HepG2 (cell line): ENCODE data around the gene APBA1. TPM values are rescaled to one million over a fixed set of nuclear protein-coding genes. Genes with fewer than 3 reads are reported as not detected.

Experiments used
- ATAC-seq: fragments of 200-7000 bp; cut with Tn5 transposase; 3 replicates; pipeline ENCODE4 v1.9.1; 2020; ENCODE audit warnings: mild to moderate bottlenecking, moderate library complexity
- BruUV-seq: library from RNA; stranded (reverse); fragments of 400-500 nt; replicated peaks from 2 replicates; lab custom pipeline; 2021; lab: Mats Ljungman, UMichigan
- CTCF ChIA-PET: fragments of 300-600 bp; formaldehyde crosslinking; extraction: SDS; loops from one replicate; lab custom pipeline; 2021; ENCODE audit warnings: low total read pairs, inconsistent platforms, low intra/inter-chr PET ratio; lab: Yijun Ruan, JAX
- POLR2A ChIA-PET: fragments of 350-600 bp; sonication (Branson Sonifier 250); formaldehyde crosslinking; loops from one replicate; lab custom pipeline; 2020; ENCODE audit warnings: antibody characterized with exemption, inconsistent platforms; lab: Yijun Ruan, JAX
- DNase-seq: peaks from one replicate; pipeline ENCODE4 v3.0.0-alpha.2; 2015; ENCODE audit warnings: low spot score
- FAIRE-seq: peaks from 3 replicates; lab custom pipeline; 2011; peaks lifted over from hg19 to GRCh38; lab: Jason Lieb, UNC
- H2AFZ ChIP-seq: one replicate; pipeline ENCODE4 v1.6.1; 2011; ENCODE audit warnings: low read length, inconsistent platforms
- H3K27ac ChIP-seq: fragments of 300-600 bp; 3 replicates; pipeline ENCODE4 v1.8.0; 2011; ENCODE audit warnings: mixed run types, mild to moderate bottlenecking, mixed read lengths, low read length, inconsistent platforms; ENCODE audit not compliant: insufficient read depth; ENCODE audit errors: extremely low read length
- H3K27me3 ChIP-seq, 2 experiments: fragments of 200-600 bp in 1 of 2; 2 replicates in 1 of 2; 3 replicates in 1 of 2; pipeline versions ENCODE4 v1.6.0 to v1.8.0; 2011; ENCODE audit warnings: low read length in 2 of 2, mild to moderate bottlenecking in 2 of 2, moderate library complexity in 2 of 2, inconsistent platforms in 1 of 2; ENCODE audit not compliant: insufficient read depth in 2 of 2, control insufficient read depth in 1 of 2
- H3K36me3 ChIP-seq, 2 experiments: fragments of 200-600 bp in 1 of 2; replicated peaks in 1 of 2; 2 replicates in 1 of 2; 3 replicates in 1 of 2; pipeline versions ENCODE4 v1.5.1 to v1.8.0; 2011; ENCODE audit warnings: low read length in 2 of 2, inconsistent platforms in 1 of 2; ENCODE audit not compliant: insufficient read depth in 2 of 2, control insufficient read depth in 1 of 2
- H3K4me1 ChIP-seq: 2 replicates; pipeline ENCODE4 v1.5.1; 2012; ENCODE audit warnings: low read length, inconsistent platforms; ENCODE audit not compliant: insufficient read depth
- H3K4me2 ChIP-seq: 2 replicates; pipeline ENCODE4 v1.6.0; 2011; ENCODE audit warnings: low read depth, low read length, inconsistent platforms
- H3K4me3 ChIP-seq, 3 experiments: fragments of 200-600 bp in 1 of 3; sonication (generic), shearing (Covaris generic) in 1 of 3; replicated peaks in 1 of 3; 2 replicates each; pipeline ENCODE4 v1.5.1; 2011 to 2016; ENCODE audit warnings: low read length in 3 of 3, inconsistent platforms in 2 of 3, low read depth in 2 of 3, mild to moderate bottlenecking in 2 of 3, control low read depth in 1 of 3, mixed read lengths in 1 of 3; ENCODE audit not compliant: insufficient read depth in 1 of 3
- H3K79me2 ChIP-seq: one replicate; pipeline ENCODE4 v1.6.1; 2011; ENCODE audit warnings: low read length, inconsistent platforms; ENCODE audit not compliant: insufficient read depth
- H3K9ac ChIP-seq: 2 replicates; pipeline ENCODE4 v1.6.0; 2011; ENCODE audit warnings: mild to moderate bottlenecking, low read depth, low read length, inconsistent platforms; ENCODE audit not compliant: insufficient read depth
- H3K9me3 ChIP-seq: 2 replicates; pipeline ENCODE4 v1.5.1; 2012; ENCODE audit warnings: mild to moderate bottlenecking, low read length
- H4K20me1 ChIP-seq: 2 replicates; pipeline ENCODE4 v1.6.0; 2011; ENCODE audit warnings: inconsistent platforms, mild to moderate bottlenecking, low read length, moderate library complexity; ENCODE audit not compliant: insufficient read depth
- DPF2 ChIP-seq: sonication (generic); formaldehyde crosslinking; IDR thresholded peaks from 2 replicates; pipeline ENCODE4 v1.4.0; 2020; ENCODE audit warnings: mild to moderate bottlenecking, low read depth, missing genetic modification reagents, borderline replicate concordance
- ERF ChIP-seq: IDR thresholded peaks from 2 replicates; pipeline ENCODE4 v1.6.1; 2018; ENCODE audit warnings: missing biosample characterization, missing genetic modification reagents
- GPN1 ChIP-seq: sonication (generic); formaldehyde crosslinking; IDR thresholded peaks from 2 replicates; pipeline ENCODE4 v1.5.1; 2020; ENCODE audit warnings: missing genetic modification reagents, borderline replicate concordance
- HMGA1 ChIP-seq: sonication (generic); formaldehyde crosslinking; conservative IDR thresholded peaks from 2 replicates; pipeline ENCODE4 v1.4.0; 2020; ENCODE audit warnings: missing genetic modification reagents
- HNRNPUL1 ChIP-seq: fragments of 200-400 bp; formaldehyde crosslinking; IDR thresholded peaks from 2 replicates; pipeline ENCODE4 v1.6.1; 2017; ENCODE audit warnings: low read depth, mild to moderate bottlenecking, low read length, moderate library complexity
- KDM4B ChIP-seq: sonication (generic); formaldehyde crosslinking; IDR thresholded peaks from 2 replicates; pipeline ENCODE4 v1.4.0; 2020; ENCODE audit warnings: missing genetic modification reagents
- KLF12 ChIP-seq: sonication (generic); formaldehyde crosslinking; IDR thresholded peaks from 2 replicates; pipeline ENCODE4 v1.4.0; 2020; ENCODE audit warnings: missing genetic modification reagents, borderline replicate concordance
- NPAS2 ChIP-seq: sonication (generic); formaldehyde crosslinking; IDR thresholded peaks from 2 replicates; pipeline ENCODE4 v1.8.0; 2022; ENCODE audit warnings: mild to moderate bottlenecking, missing genetic modification reagents, borderline replicate concordance
- RARG ChIP-seq: sonication (generic); formaldehyde crosslinking; IDR thresholded peaks from 2 replicates; pipeline ENCODE4 v1.4.0; 2020; ENCODE audit warnings: low read depth, mild to moderate bottlenecking, missing genetic modification reagents
- STAT5B ChIP-seq: sonication (generic); formaldehyde crosslinking; IDR thresholded peaks from 2 replicates; pipeline ENCODE4 v1.4.0; 2020; ENCODE audit warnings: missing genetic modification reagents
- TBX2 ChIP-seq: sonication (generic); formaldehyde crosslinking; IDR thresholded peaks from 2 replicates; pipeline ENCODE4 v1.5.0; 2020; ENCODE audit warnings: missing genetic modification reagents, mild to moderate bottlenecking, borderline replicate concordance
- TSC22D2 ChIP-seq: sonication (generic); formaldehyde crosslinking; IDR thresholded peaks from 2 replicates; pipeline ENCODE4 v1.5.1; 2020; ENCODE audit warnings: missing genetic modification reagents, mild to moderate bottlenecking, borderline replicate concordance
- ZBTB20 ChIP-seq: sonication (generic); formaldehyde crosslinking; IDR thresholded peaks from 2 replicates; pipeline ENCODE4 v1.8.1; 2023; ENCODE audit warnings: missing genetic modification reagents, low read depth, mild to moderate bottlenecking, borderline replicate concordance
- ZMYM4 ChIP-seq: sonication (generic); formaldehyde crosslinking; IDR thresholded peaks from 2 replicates; pipeline ENCODE4 v1.8.1; 2023; ENCODE audit warnings: mild to moderate bottlenecking, missing genetic modification reagents
- ZNF570 ChIP-seq: sonication (generic); formaldehyde crosslinking; IDR thresholded peaks from 2 replicates; pipeline ENCODE4 v1.4.0; 2020; ENCODE audit warnings: mild to moderate bottlenecking, missing genetic modification reagents, borderline replicate concordance
- ZNF607 ChIP-seq: sonication (generic); formaldehyde crosslinking; IDR thresholded peaks from 2 replicates; pipeline ENCODE4 v1.5.1; 2020; ENCODE audit warnings: missing genetic modification reagents, mild to moderate bottlenecking, borderline replicate concordance
- ZNF652 ChIP-seq: IDR thresholded peaks from 2 replicates; pipeline ENCODE4 v1.6.1; 2016; ENCODE audit warnings: low read depth, borderline replicate concordance
- ZNF883 ChIP-seq: sonication (generic); formaldehyde crosslinking; IDR thresholded peaks from 2 replicates; pipeline ENCODE4 v1.5.1; 2020; ENCODE audit warnings: mild to moderate bottlenecking, missing genetic modification reagents; ENCODE audit errors: not compliant biosample characterization
- WGBS: methylation state at CpG from one replicate; pipeline ENCODE4 v1.1.6; 2017; ENCODE audit warnings: low lambda C conversion rate; 5-methylcytosine and 5-hydroxymethylcytosine counted together
- in situ Hi-C: cut with HindIII; loops from 2 replicates; pipeline ENCODE4 v1.10.0; 2017; ENCODE audit warnings: low pct_unique_long_range_greater_than_20kb; ENCODE audit not compliant: extremely low pct_ligation_motif_present
- intact Hi-C: fragments of 100-400 bp; cut with micrococcal nuclease; formaldehyde crosslinking; loops from one replicate; pipeline ENCODE4 v1.10.0; 2022; ENCODE audit not compliant: unreplicated experiment
- polyA plus RNA-seq, 8 experiments: library from polyadenylated mRNA; depleted of rRNA in 3 of 8; stranded (reverse) in 7 of 8; unstranded in 1 of 8; fragments of >200 nt; fragmentation: Illumina TruSeq in 4 of 8; extraction: Trizol in 4 of 8; gene quantifications; 2 replicates each; pipeline versions ENCODE4 v1.2.1 to v1.2.3, GENCODE V29; 2011 to 2016; ENCODE audit warnings: low read depth in 4 of 8, missing spikeins in 1 of 8, mixed read lengths in 1 of 8; ENCODE audit not compliant: insufficient read depth in 1 of 8
- total RNA-seq, 5 experiments: library from RNA; depleted of rRNA; stranded (reverse); fragments of >200 nt; fragmentation: Illumina TruSeq; extraction: Trizol; gene quantifications; 2 replicates each; pipeline ENCODE4 v1.2.3, GENCODE V29; 2016; ENCODE audit warnings: low read depth in 1 of 5
- TF ChIP-seq, protein P1 (sequence below): sonication (generic); formaldehyde crosslinking; IDR thresholded peaks from 2 replicates; pipeline ENCODE4 v1.4.0; 2020; ENCODE audit warnings: missing genetic modification reagents
- TF ChIP-seq, protein P2 (sequence below): sonication (generic); formaldehyde crosslinking; IDR thresholded peaks from 2 replicates; pipeline ENCODE4 v1.9.0; 2021; ENCODE audit warnings: missing genetic modification reagents, borderline replicate concordance

Gene APBA1
- total and polyA plus RNA-seq, 2 of the 13 experiments (the other 11 are each of a cell fraction or from before 2014, with no cell fraction given), result 0.15 TPM; not detected in 1

- TF ChIP-seq, protein P1, sequence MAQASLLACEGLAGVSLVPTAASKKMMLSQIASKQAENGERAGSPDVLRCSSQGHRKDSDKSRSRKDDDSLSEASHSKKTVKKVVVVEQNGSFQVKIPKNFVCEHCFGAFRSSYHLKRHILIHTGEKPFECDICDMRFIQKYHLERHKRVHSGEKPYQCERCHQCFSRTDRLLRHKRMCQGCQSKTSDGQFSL (CRISPR knock-in tag), result no peak
- no peak for TF ChIP-seq HNRNPUL1
Observed at GRCh38 chr9:69380301-69380700, 291.9 kb downstream of the APBA1 start (continued).

- H3K9me3 ChIP-seq, result no peaks in the 10 kb centered on the region
- no peak for DNase-seq
- H3K4me2 ChIP-seq, result no peak overlapping the region
- ChIA-PET CTCF (no interaction called here), POLR2A (no interaction called here)
- peaks cover 0 to 21% of the 10 kb centered on the region in 2 experiments; a peak in 2 of 5 replicates for H3K27me3 ChIP-seq
- H3K79me2 ChIP-seq, result no peaks in the 10 kb centered on the region
- no peak for ATAC-seq
- H3K36me3 ChIP-seq, result no peaks in the 10 kb centered on the region
- FAIRE-seq, result no peak
- H2AFZ ChIP-seq, result no peak overlapping the region
- H4K20me1 ChIP-seq, result no peaks in the 10 kb centered on the region
- intact Hi-C loops (no loop called here), in situ Hi-C loops (no loop called here)
- no peak overlapping the region for H3K27ac ChIP-seq
- BruUV-seq, result no TSS peak
- H3K4me3 ChIP-seq, result no peak overlapping the region
- TF ChIP-seq ZNF570 (CRISPR knock-in tag) (no peak), ERF (CRISPR knock-in tag) (no peak), ZNF652 (CRISPR knock-in tag) (no peak), ZNF607 (no peak), RARG (no peak), TSC22D2 (CRISPR knock-in tag) (no peak), STAT5B (no peak), KLF12 (CRISPR knock-in tag) (no peak), NPAS2 (CRISPR knock-in tag) (no peak), TBX2 (CRISPR knock-in tag) (no peak), DPF2 (CRISPR knock-in tag) (no peak), ZMYM4 (CRISPR knock-in tag) (no peak), GPN1 (CRISPR knock-in tag) (no peak), KDM4B (CRISPR knock-in tag) (no peak), HMGA1 (CRISPR knock-in tag) (no peak), ZNF883 (CRISPR knock-in tag) (no peak), ZBTB20 (no peak)
- TF ChIP-seq, protein P2, sequence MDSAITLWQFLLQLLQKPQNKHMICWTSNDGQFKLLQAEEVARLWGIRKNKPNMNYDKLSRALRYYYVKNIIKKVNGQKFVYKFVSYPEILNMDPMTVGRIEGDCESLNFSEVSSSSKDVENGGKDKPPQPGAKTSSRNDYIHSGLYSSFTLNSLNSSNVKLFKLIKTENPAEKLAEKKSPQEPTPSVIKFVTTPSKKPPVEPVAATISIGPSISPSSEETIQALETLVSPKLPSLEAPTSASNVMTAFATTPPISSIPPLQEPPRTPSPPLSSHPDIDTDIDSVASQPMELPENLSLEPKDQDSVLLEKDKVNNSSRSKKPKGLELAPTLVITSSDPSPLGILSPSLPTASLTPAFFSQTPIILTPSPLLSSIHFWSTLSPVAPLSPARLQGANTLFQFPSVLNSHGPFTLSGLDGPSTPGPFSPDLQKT (CRISPR knock-in tag), result no peak
- no peaks in the 10 kb centered on the region for H3K4me1 ChIP-seq
- WGBS, result 32% methylated on average over 9 of the region's 9 CpGs
- H3K9ac ChIP-seq, result no peak overlapping the region
Observed at GRCh38 chr9:69379270-69379982, 292.7 kb downstream of the APBA1 start.
